Testis (tissue), 3 donors: ENCODE measurements around the gene RYR3. TPM values are rescaled to one million over a fixed set of nuclear protein-coding genes. Genes with fewer than 3 reads are reported as not detected.

Source experiments
- DNase-seq: peaks from one replicate; pipeline ENCODE4 v3.0.0-alpha.2; 2019
- H3K27ac ChIP-seq, 2 donors: fragments of 200-600 bp; sonication (generic); one replicate each; pipeline ENCODE4 v1.5.1; 2019
- H3K27me3 ChIP-seq: fragments of 200-600 bp; sonication (generic); one replicate; pipeline ENCODE4 v1.5.1; 2019
- H3K36me3 ChIP-seq: fragments of 200-600 bp; sonication (generic); one replicate; pipeline ENCODE4 v1.5.1; 2017; ENCODE audit warnings: low read depth; ENCODE audit errors: missing control alignments
- H3K4me1 ChIP-seq: fragments of 200-600 bp; sonication (generic); one replicate; pipeline ENCODE4 v1.5.1; 2019
- H3K4me3 ChIP-seq, 2 donors: fragments of 200-600 bp; sonication (generic); one replicate each; pipeline ENCODE4 v1.5.1; 2017 to 2019
- H3K9me3 ChIP-seq: fragments of 200-600 bp; sonication (generic); one replicate; pipeline ENCODE4 v1.5.1; 2017
- POLR2A ChIP-seq: fragments of 450-650 bp; IDR thresholded peaks from one replicate; pipeline ENCODE4 v1.6.1; 2017; ENCODE audit warnings: antibody characterized with exemption, mild to moderate bottlenecking, moderate library complexity
- WGBS, 2 donors: methylation state at CpG; one replicate each; pipeline ENCODE4 v1.1.5; 2018; 5-methylcytosine and 5-hydroxymethylcytosine counted together
- intact Hi-C: fragments of 100-400 bp; cut with DNase I; formaldehyde crosslinking; loops from one replicate; pipeline ENCODE4 v1.15.1; 2023; ENCODE audit warnings: low total_unique reads
- polyA plus RNA-seq: library from polyadenylated mRNA; stranded (reverse); fragments of 350-450 nt; fragmentation: Illumina TruSeq; extraction: RNeasy Lipid Tissue Mini Kit (QIAGEN cat#74804); gene quantifications from one replicate; pipeline ENCODE4 v1.2.3, GENCODE V29; 2014; ENCODE audit warnings: low read depth, low replicate concordance; ENCODE audit not compliant: insufficient read depth
- small RNA-seq, 2 donors: library from RNA; depleted of rRNA; stranded (forward); fragments of <200 nt; gene quantifications; one replicate each; pipeline ENCODE3, GENCODE V24; 2016
- total RNA-seq, 2 donors: library from RNA; depleted of rRNA; stranded (reverse); fragments of >200 nt; gene quantifications; one replicate each; pipeline ENCODE4 v1.2.3, GENCODE V29; 2016
- TF ChIP-seq, protein P1 (sequence below), 3 experiments: fragments of 450-650 bp in 2 of 3; fragments of 200-600 bp in 1 of 3; sonication (generic) in 1 of 3; IDR thresholded peaks; one replicate each; pipeline ENCODE4 v1.5.1; 2016 to 2019; ENCODE audit warnings: antibody characterized with exemption in 3 of 3, mild to moderate bottlenecking in 2 of 3, moderate library complexity in 1 of 3

The RYR3 gene
- total and polyA plus RNA-seq, 3 donors from 2014 or later: 4.3 to 7.6 (median 4.4) TPM

GRCh38 chr15:33908406-33908805 lies 597.6 kb downstream of the RYR3 start:
- peaks cover 6% of the 10 kb centered on the region for H3K4me1 ChIP-seq
- H3K27ac ChIP-seq: no peak overlapping the region
- H3K4me3 ChIP-seq: no peak overlapping the region
- no peak for TF ChIP-seq POLR2A
- TF ChIP-seq, protein P1, sequence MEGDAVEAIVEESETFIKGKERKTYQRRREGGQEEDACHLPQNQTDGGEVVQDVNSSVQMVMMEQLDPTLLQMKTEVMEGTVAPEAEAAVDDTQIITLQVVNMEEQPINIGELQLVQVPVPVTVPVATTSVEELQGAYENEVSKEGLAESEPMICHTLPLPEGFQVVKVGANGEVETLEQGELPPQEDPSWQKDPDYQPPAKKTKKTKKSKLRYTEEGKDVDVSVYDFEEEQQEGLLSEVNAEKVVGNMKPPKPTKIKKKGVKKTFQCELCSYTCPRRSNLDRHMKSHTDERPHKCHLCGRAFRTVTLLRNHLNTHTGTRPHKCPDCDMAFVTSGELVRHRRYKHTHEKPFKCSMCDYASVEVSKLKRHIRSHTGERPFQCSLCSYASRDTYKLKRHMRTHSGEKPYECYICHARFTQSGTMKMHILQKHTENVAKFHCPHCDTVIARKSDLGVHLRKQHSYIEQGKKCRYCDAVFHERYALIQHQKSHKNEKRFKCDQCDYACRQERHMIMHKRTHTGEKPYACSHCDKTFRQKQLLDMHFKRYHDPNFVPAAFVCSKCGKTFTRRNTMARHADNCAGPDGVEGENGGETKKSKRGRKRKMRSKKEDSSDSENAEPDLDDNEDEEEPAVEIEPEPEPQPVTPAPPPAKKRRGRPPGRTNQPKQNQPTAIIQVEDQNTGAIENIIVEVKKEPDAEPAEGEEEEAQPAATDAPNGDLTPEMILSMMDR (IDR thresholded peaks at IDR 0.05): no peak
- WGBS, 2 donors: 88 to 94% methylated on average over 3 of the region's 3 CpGs
- intact Hi-C loops: no loop called here
- no peaks in the 10 kb centered on the region for H3K27me3 ChIP-seq
- no peak for DNase-seq
- no peaks in the 10 kb centered on the region for H3K9me3 ChIP-seq
- H3K36me3 ChIP-seq: no peaks in the 10 kb centered on the region

GRCh38 chr15:33910741-33911140 lies 600.0 kb downstream of the RYR3 start:
- no peak overlapping the region for H3K4me3 ChIP-seq
- 91 to 97% methylated on average over 3 of the region's 3 CpGs for WGBS, 2 donors
- DNase-seq: no peak
- TF ChIP-seq, protein P1 (IDR thresholded peaks at IDR 0.05): no peak
- no peak for TF ChIP-seq POLR2A
- H3K4me1 ChIP-seq: peaks cover 6% of the 10 kb centered on the region
- H3K27me3 ChIP-seq: no peaks in the 10 kb centered on the region
- no peak overlapping the region for H3K27ac ChIP-seq
- H3K9me3 ChIP-seq: no peaks in the 10 kb centered on the region
- no peaks in the 10 kb centered on the region for H3K36me3 ChIP-seq
- intact Hi-C loops: no loop called here

GRCh38 chr15:33912326-33912725 lies 601.6 kb downstream of the RYR3 start:
- intact Hi-C loops: no loop called here
- H3K36me3 ChIP-seq: no peaks in the 10 kb centered on the region
- H3K27ac ChIP-seq: no peak overlapping the region
- TF ChIP-seq POLR2A: no peak
- TF ChIP-seq, protein P1 (IDR thresholded peaks at IDR 0.05): no peak
- H3K4me1 ChIP-seq: peaks cover 1% of the 10 kb centered on the region
- no peaks in the 10 kb centered on the region for H3K27me3 ChIP-seq
- no peak for DNase-seq
- no peaks in the 10 kb centered on the region for H3K9me3 ChIP-seq
- H3K4me3 ChIP-seq: no peak overlapping the region

- no peak for DNase-seq
- no peak for TF ChIP-seq POLR2A
- TF ChIP-seq, protein P1 (IDR thresholded peaks at IDR 0.05): no peak
- Histone ChIP-seq H3K9me3 (no peaks in the 10 kb centered on the region), H3K27ac (no peak overlapping the region), H3K4me1 (no peaks in the 10 kb centered on the region), H3K36me3 (no peaks in the 10 kb centered on the region), H3K27me3 (no peaks in the 10 kb centered on the region), H3K4me3 (no peak overlapping the region)
- 78 to 82% methylated on average over 1 of the region's 1 CpG for WGBS, 2 donors
- intact Hi-C loops: no loop called here
These were observed 602.7 kb downstream of the RYR3 start for GRCh38 chr15:33913459-33913858.

Small RNAs within 50 kb of the gene (small RNA-seq; reads per million reads assigned to genes)
- 0 reads per million in 2 donors for gene RF00019

Other genes with a start within 250 kb of the RYR3 start
- gene FMN1, start 116.3 kb upstream of the RYR3 start, total RNA-seq: 10 to 100 TPM; 47.4 to 53.7 TPM
- gene FMN1, start 116.3 kb upstream of the RYR3 start, polyA plus RNA-seq: 17.7 TPM